PFSK-1 (cell line): Measurements from ENCODE around the gene PFKFB3.

ENCODE experiments used
- FOXP2 ChIP-seq: optimal IDR thresholded peaks from 2 replicates; pipeline ENCODE3; 2011; ENCODE audit warnings: borderline replicate concordance, control low read depth, inconsistent platforms; ENCODE audit not compliant: insufficient read depth; ENCODE audit errors: extremely low read length, extremely low read depth
- POLR2AphosphoS5 ChIP-seq: IDR thresholded peaks from 2 replicates; pipeline ENCODE4 v1.6.1; 2012; ENCODE audit warnings: low read depth, mild to moderate bottlenecking, control low read depth, low read length, moderate library complexity
- SIN3A ChIP-seq: IDR thresholded peaks from 2 replicates; pipeline ENCODE4 v1.6.1; 2012; ENCODE audit warnings: mild to moderate bottlenecking, low read length, moderate library complexity, borderline replicate concordance; ENCODE audit not compliant: insufficient read depth
- TAF1 ChIP-seq: IDR thresholded peaks from 2 replicates; pipeline ENCODE4 v1.6.1; 2012; ENCODE audit warnings: low read length, control low read depth, borderline replicate concordance; ENCODE audit not compliant: insufficient read depth
- TF ChIP-seq, protein P1 (sequence below), 2 experiments: IDR thresholded peaks; 2 replicates each; pipeline versions ENCODE4 v1.6.1 to v1.8.0; 2011 to 2012; ENCODE audit warnings: low read depth in 2 of 2, low read length in 2 of 2, control low read depth in 1 of 2, inconsistent platforms in 1 of 2, mild to moderate bottlenecking in 1 of 2, moderate library complexity in 1 of 2; ENCODE audit not compliant: insufficient read depth in 1 of 2

PFKFB3 gene

GRCh38 chr10:6297522-6297921, 94.8 kb downstream of the PFKFB3 start:
- TF ChIP-seq SIN3A (no peak), POLR2AphosphoS5 (no peak), TAF1 (no peak), FOXP2 (no peak)
- TF ChIP-seq, protein P1, sequence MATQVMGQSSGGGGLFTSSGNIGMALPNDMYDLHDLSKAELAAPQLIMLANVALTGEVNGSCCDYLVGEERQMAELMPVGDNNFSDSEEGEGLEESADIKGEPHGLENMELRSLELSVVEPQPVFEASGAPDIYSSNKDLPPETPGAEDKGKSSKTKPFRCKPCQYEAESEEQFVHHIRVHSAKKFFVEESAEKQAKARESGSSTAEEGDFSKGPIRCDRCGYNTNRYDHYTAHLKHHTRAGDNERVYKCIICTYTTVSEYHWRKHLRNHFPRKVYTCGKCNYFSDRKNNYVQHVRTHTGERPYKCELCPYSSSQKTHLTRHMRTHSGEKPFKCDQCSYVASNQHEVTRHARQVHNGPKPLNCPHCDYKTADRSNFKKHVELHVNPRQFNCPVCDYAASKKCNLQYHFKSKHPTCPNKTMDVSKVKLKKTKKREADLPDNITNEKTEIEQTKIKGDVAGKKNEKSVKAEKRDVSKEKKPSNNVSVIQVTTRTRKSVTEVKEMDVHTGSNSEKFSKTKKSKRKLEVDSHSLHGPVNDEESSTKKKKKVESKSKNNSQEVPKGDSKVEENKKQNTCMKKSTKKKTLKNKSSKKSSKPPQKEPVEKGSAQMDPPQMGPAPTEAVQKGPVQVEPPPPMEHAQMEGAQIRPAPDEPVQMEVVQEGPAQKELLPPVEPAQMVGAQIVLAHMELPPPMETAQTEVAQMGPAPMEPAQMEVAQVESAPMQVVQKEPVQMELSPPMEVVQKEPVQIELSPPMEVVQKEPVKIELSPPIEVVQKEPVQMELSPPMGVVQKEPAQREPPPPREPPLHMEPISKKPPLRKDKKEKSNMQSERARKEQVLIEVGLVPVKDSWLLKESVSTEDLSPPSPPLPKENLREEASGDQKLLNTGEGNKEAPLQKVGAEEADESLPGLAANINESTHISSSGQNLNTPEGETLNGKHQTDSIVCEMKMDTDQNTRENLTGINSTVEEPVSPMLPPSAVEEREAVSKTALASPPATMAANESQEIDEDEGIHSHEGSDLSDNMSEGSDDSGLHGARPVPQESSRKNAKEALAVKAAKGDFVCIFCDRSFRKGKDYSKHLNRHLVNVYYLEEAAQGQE (IDR thresholded peaks at IDR 0.05; ENCODE audit: insufficient read depth in 1 of 2, low read depth in 2 of 2, low read length in 2 of 2): no peak

GRCh38 chr10:6297951-6298381, 95.2 kb downstream of the PFKFB3 start:
- TF ChIP-seq FOXP2 (no peak), SIN3A (no peak), TAF1 (no peak), POLR2AphosphoS5 (no peak)
- TF ChIP-seq, protein P1 (IDR thresholded peaks at IDR 0.05; ENCODE audit: insufficient read depth in 1 of 2, low read depth in 2 of 2, low read length in 2 of 2): no peak

DNA sequence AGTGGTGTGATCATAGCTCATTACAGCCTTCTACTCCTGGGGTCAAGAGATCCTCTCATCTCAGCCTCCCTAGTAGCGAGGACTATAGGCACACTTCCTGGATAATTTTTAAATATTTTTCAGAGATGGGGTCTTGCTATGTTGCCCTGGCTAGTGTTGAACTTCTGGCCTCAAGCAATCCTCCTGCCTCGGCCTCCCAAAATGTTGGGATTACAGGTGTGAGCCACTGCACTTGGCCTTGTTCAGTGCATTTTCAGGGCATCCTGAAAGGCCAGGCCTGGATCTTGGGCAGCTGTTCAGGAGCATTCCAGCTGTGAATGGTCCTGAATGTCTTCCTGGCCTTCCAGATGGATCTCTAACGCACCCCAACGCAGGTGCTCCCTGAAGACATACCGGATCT, 95.7 kb downstream of the PFKFB3 start:
- TF ChIP-seq FOXP2: no peak
- TF ChIP-seq, protein P1 (IDR thresholded peaks at IDR 0.05; ENCODE audit: insufficient read depth in 1 of 2, low read depth in 2 of 2, low read length in 2 of 2): no peak
- no peak for TF ChIP-seq POLR2AphosphoS5
- no peak for TF ChIP-seq SIN3A
- no peak for TF ChIP-seq TAF1

DNA sequence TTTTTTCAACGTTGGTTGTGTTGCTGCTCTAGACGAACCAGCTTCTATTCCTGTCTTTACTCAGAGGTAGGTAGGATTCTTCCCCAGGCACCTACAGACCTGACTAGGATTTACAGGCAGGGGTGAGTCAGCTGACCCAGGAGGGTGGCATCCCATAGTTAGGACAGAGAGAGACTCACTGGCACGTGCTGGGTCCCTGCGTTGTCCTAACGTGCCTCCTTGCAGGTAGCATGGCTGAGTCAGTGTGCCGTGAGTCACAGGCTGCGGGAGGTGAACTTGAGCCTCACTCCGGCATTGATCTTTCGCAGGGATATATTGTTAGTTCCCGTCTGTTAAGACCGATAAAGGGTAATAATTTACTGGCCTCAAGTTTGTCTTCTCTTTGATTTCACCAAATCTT, 96.5 kb downstream of the PFKFB3 start:
- TF ChIP-seq FOXP2 (no peak), TAF1 (no peak), SIN3A (no peak), POLR2AphosphoS5 (no peak)
- TF ChIP-seq, protein P1 (IDR thresholded peaks at IDR 0.05; ENCODE audit: insufficient read depth in 1 of 2, low read depth in 2 of 2, low read length in 2 of 2): no peak

GRCh38 chr10:6299743-6300105, 97.0 kb downstream of the PFKFB3 start:
- TF ChIP-seq TAF1 (no peak), POLR2AphosphoS5 (no peak), FOXP2 (no peak), SIN3A (no peak)
- TF ChIP-seq, protein P1 (IDR thresholded peaks at IDR 0.05; ENCODE audit: insufficient read depth in 1 of 2, low read depth in 2 of 2, low read length in 2 of 2): no peak
